Body of pancreas (tissue), 4 donors: ENCODE data around the gene SORCS1. TPM values are rescaled to one million over a fixed set of nuclear protein-coding genes. Genes with fewer than 3 reads are reported as not detected.

ENCODE experiments used
- ATAC-seq: fragments of 150-250 bp; one replicate; pipeline ENCODE4 v1.9.1; 2016
- DNase-seq, 4 donors: peaks; one replicate each; pipeline ENCODE4 v3.0.0-alpha.2; 2019
- H3K27ac ChIP-seq, 4 donors: fragments of 200-600 bp; sonication (generic); 1 replicate in 3 of 4; 2 replicates in 1 of 4; pipeline versions ENCODE4 v1.5.1 to v1.6.1; 2016 to 2019; ENCODE audit warnings: mild to moderate bottlenecking in 1 of 4, mixed read lengths in 1 of 4, moderate library complexity in 1 of 4
- H3K27me3 ChIP-seq, 2 donors: fragments of 200-600 bp; sonication (generic); one replicate each; pipeline ENCODE4 v1.6.0; 2016; ENCODE audit warnings: mild to moderate bottlenecking in 1 of 2
- H3K36me3 ChIP-seq, 2 donors: fragments of 200-600 bp; sonication (generic); replicated peaks in 1 of 2; 2 replicates each; pipeline ENCODE4 v1.5.1; 2016; ENCODE audit warnings: low read depth in 2 of 2; ENCODE audit not compliant: insufficient read depth in 1 of 2
- H3K4me1 ChIP-seq: fragments of 200-600 bp; sonication (generic); one replicate; pipeline ENCODE4 v1.6.0; 2016
- H3K4me3 ChIP-seq, 2 donors: fragments of 200-600 bp; sonication (generic); 1 replicate in 1 of 2; 2 replicates in 1 of 2; pipeline ENCODE4 v1.5.1; 2016 to 2019
- H3K9me3 ChIP-seq, 3 donors: fragments of 200-600 bp; sonication (generic); 1 replicate in 2 of 3; 2 replicates in 1 of 3; pipeline ENCODE4 v1.5.1; 2016
- POLR2A ChIP-seq, 3 donors: fragments of 450-650 bp; IDR thresholded peaks; one replicate each; pipeline ENCODE4 v1.6.1; 2016; ENCODE audit warnings: antibody characterized with exemption in 3 of 3, mild to moderate bottlenecking in 2 of 3
- WGBS, 2 donors: methylation state at CpG; one replicate each; pipeline ENCODE4 v1.1.5; 2017; 5-methylcytosine and 5-hydroxymethylcytosine counted together
- intact Hi-C: fragments of 100-400 bp; cut with DNase I; formaldehyde crosslinking; loops from one replicate; pipeline ENCODE4 v1.15.1; 2023
- total RNA-seq, 2 donors: library from RNA; depleted of rRNA; stranded (reverse); fragments of >200 nt; gene quantifications; one replicate each; pipeline ENCODE4 v1.1.0, GENCODE V29; 2016
- TF ChIP-seq, protein P1 (sequence below), 7 experiments: fragments of 450-650 bp in 4 of 7; fragments of 200-600 bp in 3 of 7; sonication (generic) in 3 of 7; IDR thresholded peaks; one replicate each; pipeline ENCODE4 v1.5.1; 2016 to 2019; ENCODE audit warnings: antibody characterized with exemption in 7 of 7

Gene SORCS1
- total RNA-seq, 2 donors from 2014 or later: 1.3 to 6.0 TPM

DNA sequence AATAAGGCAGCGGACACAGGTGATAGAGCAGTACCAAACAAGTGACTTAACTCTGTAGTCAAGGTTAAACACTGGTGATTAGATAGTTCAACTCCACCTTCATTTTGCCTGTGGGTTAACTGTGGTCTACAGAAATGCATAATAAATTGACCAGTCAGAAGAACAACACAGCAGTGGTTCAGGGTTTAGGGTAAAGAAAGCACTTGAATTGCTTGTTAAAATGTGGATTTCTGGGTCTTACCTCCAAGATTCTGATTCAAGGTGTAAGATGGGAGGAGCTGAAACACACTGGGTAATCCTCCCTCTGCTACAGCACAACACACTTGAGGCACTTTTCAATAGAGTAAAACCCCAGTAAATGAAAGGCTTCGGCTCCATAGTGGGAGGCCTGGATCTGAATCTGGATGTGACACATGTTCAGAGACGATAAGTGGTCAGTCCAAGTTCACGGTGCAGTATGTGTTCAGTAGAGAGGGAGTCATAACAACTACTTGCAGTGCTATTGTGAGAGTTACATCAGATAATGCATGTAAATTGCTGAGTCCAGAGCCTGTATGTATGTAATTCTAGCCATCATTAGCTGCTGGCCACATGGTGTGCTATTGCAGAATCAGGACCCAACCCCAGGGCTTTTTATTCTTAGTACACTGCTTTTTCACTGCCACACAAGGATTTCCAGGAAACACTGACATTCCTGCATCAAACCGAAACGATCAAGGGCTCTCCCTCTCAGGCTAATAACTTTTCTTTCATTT, 141.7 kb downstream of the SORCS1 start:
- Histone ChIP-seq H3K36me3 (no peaks in the 10 kb centered on the region), H3K4me3 (no peak overlapping the region), H3K27ac (no peak overlapping the region), H3K27me3 (no peaks in the 10 kb centered on the region), H3K9me3 (no peaks in the 10 kb centered on the region), H3K4me1 (no peaks in the 10 kb centered on the region)
- TF ChIP-seq POLR2A (IDR thresholded peaks at IDR 0.05): no peak
- TF ChIP-seq, protein P1, sequence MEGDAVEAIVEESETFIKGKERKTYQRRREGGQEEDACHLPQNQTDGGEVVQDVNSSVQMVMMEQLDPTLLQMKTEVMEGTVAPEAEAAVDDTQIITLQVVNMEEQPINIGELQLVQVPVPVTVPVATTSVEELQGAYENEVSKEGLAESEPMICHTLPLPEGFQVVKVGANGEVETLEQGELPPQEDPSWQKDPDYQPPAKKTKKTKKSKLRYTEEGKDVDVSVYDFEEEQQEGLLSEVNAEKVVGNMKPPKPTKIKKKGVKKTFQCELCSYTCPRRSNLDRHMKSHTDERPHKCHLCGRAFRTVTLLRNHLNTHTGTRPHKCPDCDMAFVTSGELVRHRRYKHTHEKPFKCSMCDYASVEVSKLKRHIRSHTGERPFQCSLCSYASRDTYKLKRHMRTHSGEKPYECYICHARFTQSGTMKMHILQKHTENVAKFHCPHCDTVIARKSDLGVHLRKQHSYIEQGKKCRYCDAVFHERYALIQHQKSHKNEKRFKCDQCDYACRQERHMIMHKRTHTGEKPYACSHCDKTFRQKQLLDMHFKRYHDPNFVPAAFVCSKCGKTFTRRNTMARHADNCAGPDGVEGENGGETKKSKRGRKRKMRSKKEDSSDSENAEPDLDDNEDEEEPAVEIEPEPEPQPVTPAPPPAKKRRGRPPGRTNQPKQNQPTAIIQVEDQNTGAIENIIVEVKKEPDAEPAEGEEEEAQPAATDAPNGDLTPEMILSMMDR (IDR thresholded peaks at IDR 0.05): no peak
- WGBS, 2 donors: 66 to 67% methylated on average over 6 of the region's 6 CpGs
- no peak for DNase-seq
- intact Hi-C loops: no loop called here
- no peak for ATAC-seq

DNA sequence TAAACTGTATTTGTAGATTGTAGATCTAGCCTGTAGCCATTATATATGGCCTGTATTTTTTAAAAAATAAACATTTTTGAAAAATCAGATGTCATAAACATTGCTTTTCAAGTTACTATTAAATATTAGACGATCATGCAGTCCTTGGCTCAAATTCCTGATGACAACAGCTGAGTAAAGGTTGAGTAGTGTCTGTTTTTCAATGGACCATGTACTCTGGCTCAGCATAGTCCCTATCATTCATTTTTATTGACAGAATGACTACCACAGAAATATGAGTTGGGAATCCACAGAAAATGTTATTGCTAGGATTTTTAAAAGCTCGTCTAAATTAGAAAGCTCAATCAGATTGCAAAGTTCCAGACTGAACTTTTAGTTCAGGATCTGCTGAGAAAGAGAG, 145.4 kb downstream of the SORCS1 start:
- Histone ChIP-seq H3K4me3 (no peak overlapping the region), H3K27ac (no peak overlapping the region), H3K9me3 (no peaks in the 10 kb centered on the region), H3K4me1 (no peaks in the 10 kb centered on the region), H3K27me3 (no peaks in the 10 kb centered on the region), H3K36me3 (no peaks in the 10 kb centered on the region)
- ATAC-seq: no peak
- no peak for TF ChIP-seq POLR2A (IDR thresholded peaks at IDR 0.05)
- TF ChIP-seq, protein P1 (IDR thresholded peaks at IDR 0.05): no peak
- DNase-seq: no peak
- 31 to 42% methylated on average over 2 of the region's 2 CpGs for WGBS, 2 donors
- intact Hi-C loops: no loop called here

DNA sequence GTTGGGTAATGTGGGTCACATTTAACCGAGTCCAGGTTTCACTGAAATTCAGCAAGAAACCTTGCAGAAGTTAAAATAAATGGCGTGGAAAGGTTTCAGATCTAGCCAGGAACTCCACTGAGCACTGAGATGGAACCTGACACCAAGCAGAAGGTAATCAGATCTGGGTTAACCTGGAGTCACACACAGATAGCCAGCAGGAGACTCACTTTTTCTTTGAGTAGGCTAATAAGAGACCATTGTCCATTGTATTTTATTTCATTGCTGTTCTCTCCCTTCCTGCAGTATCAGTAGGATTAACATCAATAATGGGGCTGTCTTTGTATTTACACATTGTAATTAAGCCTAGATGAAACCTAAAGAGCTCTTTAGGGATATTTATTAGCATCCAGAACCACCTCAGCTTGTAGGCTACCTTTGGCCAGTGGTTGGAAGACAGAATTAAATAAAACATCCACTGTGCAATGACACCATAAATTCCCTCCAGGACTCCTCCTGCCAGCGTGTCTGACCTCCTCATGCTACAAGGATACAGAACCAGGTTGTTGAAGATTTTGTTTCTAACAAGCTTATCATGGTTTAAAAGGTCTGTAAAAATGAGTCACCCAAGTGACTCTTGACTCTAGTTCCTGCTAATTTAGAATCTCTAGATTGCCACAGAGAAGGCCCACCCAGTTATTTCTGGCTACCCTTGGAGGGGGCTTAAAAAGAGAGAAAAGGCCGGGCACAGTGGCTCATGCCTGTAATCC, 151.1 kb downstream of the SORCS1 start:
- H3K27ac ChIP-seq: no peak overlapping the region
- no peak for ATAC-seq

DNA sequence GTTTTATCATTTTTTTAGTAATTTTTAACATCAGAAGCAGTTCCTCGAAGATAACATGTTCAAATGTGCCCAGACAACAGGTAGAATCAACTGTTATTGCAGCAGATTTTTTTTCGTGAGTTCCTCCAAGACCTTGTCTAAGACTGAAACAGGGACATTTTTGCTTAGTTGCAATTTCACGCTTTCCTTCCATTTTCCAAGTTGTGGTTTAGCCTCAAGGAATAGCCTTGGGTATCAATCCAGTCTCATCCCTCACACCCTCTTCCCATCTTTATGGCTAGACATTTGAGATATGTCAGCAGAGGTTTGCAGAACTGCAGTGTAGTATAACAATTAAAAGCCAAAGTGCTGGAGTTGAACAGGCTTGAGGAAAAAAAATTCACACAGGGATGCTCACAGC, 152.5 kb downstream of the SORCS1 start:
- Histone ChIP-seq H3K4me1 (no peaks in the 10 kb centered on the region), H3K4me3 (no peak overlapping the region), H3K36me3 (no peaks in the 10 kb centered on the region), H3K27me3 (no peaks in the 10 kb centered on the region), H3K9me3 (no peaks in the 10 kb centered on the region), H3K27ac (no peak overlapping the region)
- no peak for ATAC-seq
- intact Hi-C loops: no loop called here
- TF ChIP-seq POLR2A (IDR thresholded peaks at IDR 0.05): no peak
- TF ChIP-seq, protein P1 (IDR thresholded peaks at IDR 0.05): no peak
- 56 to 61% methylated on average over 3 of the region's 3 CpGs for WGBS, 2 donors
- DNase-seq: no peak

More for the DNA sequence above, 151.1 kb downstream of the SORCS1 start:
- WGBS, 2 donors: 46 to 54% methylated on average over 4 of the region's 4 CpGs
- DNase-seq: no peak
- no peaks in the 10 kb centered on the region for H3K36me3 ChIP-seq
- no peak overlapping the region for H3K4me3 ChIP-seq
- no peaks in the 10 kb centered on the region for H3K4me1 ChIP-seq
- intact Hi-C loops: no loop called here
- no peaks in the 10 kb centered on the region for H3K9me3 ChIP-seq
- TF ChIP-seq, protein P1 (IDR thresholded peaks at IDR 0.05): no peak
- TF ChIP-seq POLR2A (IDR thresholded peaks at IDR 0.05): no peak
- H3K27me3 ChIP-seq: no peaks in the 10 kb centered on the region
